DND-41 (cell line): ENCODE measurements around the gene RGS5.

Experiments used
- EZH2 ChIP-seq: IDR thresholded peaks from 3 replicates; pipeline ENCODE4 v1.6.1; 2012; ENCODE audit warnings: borderline replicate concordance, low read depth, mild to moderate bottlenecking, moderate library complexity, low read length, inconsistent platforms; ENCODE audit not compliant: severe bottlenecking
- TF ChIP-seq, protein P1 (sequence below): IDR thresholded peaks from 2 replicates; pipeline ENCODE4 v1.5.1; 2012; ENCODE audit warnings: borderline replicate concordance, low read length, moderate library complexity, mild to moderate bottlenecking; ENCODE audit not compliant: poor library complexity, severe bottlenecking; ENCODE audit errors: extremely low read depth

DNA sequence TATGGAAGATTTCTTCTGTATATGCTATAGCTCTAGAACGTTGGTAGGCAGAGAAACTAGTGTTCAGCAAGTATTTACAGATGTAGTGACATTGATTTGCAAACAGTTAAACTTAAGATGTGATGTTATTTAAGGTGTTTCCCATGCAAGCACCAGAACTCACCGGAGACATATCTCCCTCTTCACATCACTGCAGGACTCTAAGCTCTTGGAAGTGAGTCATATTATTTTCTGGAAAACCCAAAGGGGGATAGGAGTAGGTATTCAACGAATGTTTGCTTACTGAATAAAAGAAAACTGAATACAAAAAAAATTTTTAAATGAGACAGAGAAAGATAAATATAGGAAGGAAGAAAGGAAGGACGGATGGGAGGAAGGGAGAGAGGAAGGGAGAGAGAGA is 108.5 kb downstream of the RGS5 start:
- TF ChIP-seq, protein P1, sequence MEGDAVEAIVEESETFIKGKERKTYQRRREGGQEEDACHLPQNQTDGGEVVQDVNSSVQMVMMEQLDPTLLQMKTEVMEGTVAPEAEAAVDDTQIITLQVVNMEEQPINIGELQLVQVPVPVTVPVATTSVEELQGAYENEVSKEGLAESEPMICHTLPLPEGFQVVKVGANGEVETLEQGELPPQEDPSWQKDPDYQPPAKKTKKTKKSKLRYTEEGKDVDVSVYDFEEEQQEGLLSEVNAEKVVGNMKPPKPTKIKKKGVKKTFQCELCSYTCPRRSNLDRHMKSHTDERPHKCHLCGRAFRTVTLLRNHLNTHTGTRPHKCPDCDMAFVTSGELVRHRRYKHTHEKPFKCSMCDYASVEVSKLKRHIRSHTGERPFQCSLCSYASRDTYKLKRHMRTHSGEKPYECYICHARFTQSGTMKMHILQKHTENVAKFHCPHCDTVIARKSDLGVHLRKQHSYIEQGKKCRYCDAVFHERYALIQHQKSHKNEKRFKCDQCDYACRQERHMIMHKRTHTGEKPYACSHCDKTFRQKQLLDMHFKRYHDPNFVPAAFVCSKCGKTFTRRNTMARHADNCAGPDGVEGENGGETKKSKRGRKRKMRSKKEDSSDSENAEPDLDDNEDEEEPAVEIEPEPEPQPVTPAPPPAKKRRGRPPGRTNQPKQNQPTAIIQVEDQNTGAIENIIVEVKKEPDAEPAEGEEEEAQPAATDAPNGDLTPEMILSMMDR: no peak
- no peak for TF ChIP-seq EZH2
